Activated CD4-positive, alpha-beta T cell treated with anti-CD3 and anti-CD28 coated beads, Interleukin-2, amount 50 U/mL, for 24 hours (primary cell): ENCODE measurements around the gene MYADML2.

Experiments
- DNase-seq, 2 donors: peaks; one replicate each; pipeline ENCODE4 v3.0.0-alpha.2; 2020; ENCODE audit warnings: low read depth in 1 of 2, low spot score in 1 of 2

The MYADML2 gene

DNA sequence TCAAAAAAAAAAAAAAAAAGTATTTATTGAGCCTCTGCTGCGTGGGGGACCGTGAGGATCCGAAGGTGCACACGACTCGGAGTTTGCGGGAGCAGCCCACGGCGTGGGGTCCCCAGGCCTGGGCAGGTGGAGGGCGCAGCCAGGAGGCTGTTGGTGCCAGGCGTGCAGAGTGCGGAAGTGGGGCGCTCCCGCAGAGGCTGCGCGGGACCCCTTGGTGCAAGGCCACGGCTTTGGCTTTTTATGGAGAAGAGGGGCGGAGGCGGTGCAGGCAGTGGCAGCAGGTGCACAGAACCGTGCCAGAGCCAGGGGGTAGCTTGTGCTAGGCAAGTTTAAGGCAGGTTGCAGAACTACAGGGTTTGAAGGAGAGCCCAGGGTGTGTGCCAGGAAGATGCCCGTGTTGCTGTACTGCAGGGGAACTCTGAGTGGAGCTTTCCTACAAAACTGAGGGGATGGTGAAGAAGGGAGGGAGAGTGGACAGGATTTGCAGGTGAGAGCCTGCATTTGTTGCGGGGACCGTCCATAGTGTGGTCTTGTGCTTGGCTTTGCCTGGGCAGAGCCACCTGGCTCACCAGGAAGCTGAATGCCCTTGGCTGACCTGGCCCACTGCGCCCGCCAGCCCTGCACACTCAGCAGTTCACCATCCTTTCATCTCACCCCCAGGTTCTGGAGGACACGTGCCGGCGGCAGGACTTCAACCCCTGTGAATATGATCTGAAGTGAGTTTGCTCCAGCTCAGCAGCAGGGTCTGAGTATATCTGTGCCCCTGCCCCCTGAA is 31.7 kb upstream of the MYADML2 start:
- no peak for DNase-seq

DNA sequence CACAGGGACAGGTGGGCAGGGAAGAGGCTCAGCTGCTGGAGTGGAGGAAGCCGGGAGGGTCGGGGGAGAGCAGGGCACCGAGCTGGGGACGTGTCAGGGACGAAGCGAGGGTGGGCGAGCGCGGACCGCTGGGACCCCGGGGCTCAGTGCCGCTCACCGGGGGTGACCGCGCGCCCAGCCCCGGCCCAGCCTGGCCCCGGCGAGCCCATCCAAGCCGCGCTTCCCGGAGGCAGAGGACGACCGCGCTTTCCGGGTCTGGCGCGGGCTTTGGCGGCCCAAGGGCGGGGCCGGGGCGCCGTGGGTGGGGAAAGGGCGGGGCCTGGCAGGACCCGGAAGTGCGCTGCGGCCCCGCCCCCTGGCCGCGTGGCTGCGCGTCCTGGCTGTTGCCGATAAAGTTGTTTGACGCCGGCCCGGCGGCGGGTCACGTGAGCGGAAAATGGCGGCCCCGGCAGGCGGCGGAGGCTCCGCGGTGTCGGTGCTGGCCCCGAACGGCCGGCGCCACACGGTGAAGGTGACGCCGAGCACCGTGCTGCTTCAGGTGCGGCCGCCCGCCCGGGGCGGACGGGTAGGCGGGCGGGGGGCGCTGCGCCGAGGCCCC is 30.3 kb upstream of the MYADML2 start, which contains the start of gene ASPSCR1:
Gene ASPSCR1, plus strand, starts transcription at position 419 of the 598 bp plus-strand sequence. Its CDS starts 18 bp downstream, at position 437.
- DNase-seq: peak; percentile 86

DNA sequence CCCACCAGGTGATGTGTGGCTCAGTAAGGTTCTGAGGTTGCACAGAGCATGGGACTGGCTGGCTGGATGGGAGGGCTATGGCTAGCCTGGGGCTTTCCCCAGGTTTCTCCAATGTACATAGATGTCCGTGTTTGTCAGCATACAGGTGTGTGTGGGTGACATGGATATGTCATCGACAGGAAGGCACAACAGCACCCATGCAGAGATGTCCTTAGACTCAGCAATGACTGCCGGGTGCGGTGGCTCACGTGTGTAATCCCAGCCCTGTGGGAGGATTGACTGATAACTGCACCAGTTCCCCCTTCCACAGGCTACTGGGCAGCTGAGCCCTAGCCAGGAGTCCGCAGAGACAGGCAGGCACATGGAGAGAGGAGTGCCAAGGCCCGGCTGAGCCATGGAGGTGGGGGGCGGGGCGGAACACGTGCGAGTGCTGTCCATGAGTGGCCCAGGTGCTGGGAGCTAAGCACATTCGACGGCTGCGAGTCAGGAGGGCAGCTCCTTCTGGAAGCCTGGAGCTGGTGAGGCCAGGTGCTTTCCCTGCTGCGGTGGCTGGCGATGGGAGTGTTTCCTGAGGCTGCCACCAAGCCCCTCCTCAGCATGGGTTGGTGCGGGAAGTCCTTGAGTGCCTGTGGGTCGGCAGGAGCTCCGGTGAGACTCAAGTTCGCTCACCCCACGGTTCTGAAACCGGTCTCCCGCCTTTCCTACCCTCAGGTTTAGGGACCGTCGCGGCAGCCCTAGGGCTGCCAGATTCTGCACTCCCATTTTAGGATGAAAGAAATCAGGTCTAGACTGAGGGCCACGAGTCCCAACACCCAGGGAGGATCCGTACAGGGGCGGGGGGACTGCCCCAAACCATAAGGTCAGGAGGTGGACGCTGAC is 29.5 kb upstream of the MYADML2 start:
- peak in 1 of 2 donors; percentile 30 for DNase-seq

DNA sequence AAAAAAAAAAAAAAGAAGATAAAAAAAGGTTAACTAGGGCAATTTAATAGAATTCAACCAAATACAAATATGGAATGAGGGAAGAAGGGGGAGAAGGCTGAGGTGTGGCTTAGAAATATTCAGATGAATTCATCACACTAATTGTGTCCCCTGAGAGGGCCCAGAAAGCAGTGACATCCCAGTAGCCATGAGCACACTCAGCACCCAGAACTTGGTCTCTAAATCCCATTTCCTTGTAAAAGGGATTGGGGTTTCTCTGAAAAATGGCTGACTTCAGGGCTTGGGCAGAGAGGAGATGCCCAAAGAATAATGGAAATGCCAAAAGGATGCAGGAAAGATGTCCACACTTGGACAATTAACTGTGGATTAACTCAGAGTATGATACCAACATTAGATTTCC is 26.4 kb upstream of the MYADML2 start:
- no peak for DNase-seq

DNA sequence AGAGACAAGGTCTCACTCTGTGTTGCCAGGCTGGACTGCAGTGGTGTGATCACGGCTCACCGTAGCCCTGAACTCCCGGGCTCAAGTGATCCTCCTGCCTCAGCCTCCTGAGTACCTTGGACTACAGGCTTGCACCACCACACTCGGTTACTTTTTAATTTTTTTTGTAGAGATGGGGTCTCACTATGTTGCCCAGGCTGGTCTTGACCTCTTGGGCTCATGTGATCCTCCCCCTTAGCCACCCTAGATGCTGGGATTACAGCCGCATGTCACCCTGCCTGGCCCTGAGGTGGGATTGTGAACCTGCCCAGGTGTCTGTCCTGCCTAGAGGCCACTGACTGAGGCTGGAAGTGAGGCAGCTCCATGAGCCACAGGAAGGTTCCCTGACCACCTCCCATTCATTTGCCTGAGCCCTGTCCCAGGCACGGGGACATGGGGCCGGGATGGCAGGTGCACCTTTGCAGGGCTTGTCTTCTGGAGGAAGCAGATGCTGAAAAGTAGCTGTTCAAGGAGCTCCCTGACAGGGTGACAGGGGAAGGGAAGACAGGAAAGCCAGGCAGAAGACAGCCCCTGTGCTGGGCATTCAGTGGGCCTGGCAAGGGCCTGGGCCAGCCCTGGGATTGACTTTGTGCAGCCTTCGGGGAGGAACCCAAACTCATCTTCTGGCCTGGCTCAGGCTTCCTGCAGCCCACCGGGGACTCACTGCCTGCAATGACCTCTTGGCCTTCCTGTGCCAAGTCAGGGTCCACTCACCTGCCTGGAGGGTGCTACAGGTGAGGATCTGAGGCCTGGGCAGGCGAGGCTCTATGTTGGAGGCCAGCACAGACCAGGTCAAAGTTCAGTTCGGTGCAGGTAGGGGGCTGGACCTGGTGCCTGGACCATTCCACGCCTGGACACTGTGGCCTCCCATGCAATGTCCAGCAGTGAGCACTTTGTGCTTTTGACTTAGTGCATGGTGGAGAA is 22.1 kb upstream of the MYADML2 start:
- DNase-seq: no peak

DNA sequence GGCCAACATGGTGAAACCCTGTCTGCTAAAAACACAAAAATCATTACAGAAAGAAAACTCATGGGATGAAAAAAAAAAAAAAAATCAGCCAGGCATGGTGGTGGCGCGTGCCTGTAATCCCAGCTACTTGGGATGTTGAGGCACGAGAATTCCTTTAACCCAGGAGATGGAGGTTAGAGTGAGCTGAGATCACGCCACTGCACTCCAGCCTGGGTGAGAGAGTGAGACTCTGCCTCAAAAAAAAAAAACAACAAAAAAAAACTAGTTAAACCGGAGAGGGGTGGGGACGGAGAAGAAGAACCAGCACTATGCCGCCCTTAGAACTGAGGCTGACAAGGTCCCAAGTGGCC is 21.3 kb upstream of the MYADML2 start:
- DNase-seq: no peak

DNA sequence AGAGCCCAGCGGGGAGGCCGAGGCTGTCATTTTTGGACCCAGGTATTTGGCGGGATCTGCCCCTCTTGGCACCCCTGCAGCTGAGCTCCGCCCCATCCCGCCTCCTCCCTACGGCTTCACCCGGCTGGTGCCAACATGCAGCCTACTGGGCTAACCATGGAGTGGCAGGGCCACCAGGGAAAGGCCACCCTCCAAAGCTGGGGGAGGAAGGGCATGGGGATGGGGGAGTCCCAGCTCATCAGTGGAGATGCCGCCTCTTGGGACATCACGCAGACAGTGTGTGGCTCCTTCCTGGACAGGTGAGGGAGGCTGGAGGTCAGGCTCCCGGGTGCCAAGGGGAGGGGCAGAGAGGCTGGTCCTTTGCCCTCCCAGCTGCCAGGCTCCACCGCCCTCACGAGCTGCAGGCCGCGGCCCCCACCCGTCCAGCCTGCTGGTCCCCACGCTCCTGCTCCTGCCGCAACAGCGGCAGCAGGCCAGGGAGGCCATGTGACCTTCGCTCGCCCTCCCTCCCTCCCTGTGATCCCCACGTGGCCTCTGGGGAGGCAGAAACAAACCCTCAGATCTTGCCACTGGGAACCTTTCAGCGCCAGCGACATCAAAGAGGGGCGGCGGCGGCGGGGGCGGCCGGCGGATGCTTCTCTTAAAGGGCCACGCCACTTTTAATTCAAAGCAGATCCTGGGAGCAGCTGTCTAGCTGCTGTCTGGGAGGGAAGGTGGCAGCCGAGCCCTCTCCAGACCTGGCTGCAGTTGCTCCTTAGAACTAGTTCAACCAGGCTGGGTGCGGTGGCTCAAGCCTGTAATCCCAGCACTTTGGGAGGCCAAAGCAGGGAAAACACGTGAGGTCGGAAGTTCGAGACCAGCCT is 20.7 kb upstream of the MYADML2 start:
- peak; percentile 74 to 84 for DNase-seq

DNA sequence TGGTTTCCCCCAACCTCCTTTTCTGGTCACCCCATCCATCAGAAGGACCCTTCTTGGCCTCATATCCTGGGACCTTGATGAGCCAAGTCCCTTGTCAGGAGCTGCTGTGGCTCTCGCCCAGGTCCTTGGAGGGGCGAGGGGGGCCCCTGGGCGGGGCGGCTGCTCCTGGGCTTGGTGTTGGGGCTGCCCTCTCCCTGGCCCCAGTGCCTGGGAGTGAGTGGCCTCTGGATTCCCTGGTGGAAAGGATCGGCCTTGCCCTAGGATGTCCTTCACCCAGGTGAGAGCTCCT is 20.2 kb upstream of the MYADML2 start:
- DNase-seq: no peak

DNA sequence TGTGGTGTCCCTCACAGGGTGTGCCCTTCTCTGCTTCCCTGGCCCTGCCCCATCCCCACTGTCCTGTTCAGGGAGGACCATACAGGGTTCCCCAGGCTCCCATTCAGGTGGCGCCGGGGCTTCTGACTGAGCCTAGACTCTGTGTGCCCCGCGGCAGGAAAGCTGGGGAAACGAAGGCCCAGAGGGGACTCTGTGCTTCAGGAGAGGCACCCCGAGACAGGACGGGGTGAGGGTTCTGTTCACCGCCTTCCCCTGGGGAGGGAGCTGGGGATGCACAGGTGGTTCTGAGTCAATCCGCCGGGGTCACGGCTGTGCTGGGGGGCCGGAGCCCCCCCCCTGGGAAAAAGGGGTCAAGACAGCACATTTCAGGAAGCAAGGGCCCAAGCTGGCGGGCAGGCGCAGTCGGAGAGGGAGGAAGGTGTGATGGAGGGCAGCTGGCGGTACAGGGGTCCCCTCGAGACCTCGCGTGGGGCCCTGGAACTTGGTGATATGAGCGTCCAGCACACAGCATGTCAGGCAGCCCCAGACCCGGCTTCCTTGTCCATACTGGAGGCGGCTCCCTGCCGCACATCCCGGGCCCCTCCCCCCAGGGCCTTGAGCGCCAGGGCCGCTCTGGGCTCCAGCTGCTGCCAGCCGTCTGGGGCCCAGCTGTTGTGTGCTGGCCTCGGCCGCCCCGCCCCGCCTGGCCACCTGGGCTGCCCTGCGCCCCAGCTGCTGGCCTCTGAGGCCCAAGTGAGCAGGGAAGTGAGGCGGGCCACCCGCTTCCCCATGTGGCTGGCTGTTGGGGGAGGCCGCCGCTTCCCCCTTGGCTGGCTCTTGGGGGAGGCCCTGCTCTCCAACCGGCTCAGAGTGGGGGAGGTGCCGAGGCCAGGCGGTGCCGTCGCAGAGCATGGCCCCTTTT is 19.6 kb upstream of the MYADML2 start:
- no peak for DNase-seq

DNA sequence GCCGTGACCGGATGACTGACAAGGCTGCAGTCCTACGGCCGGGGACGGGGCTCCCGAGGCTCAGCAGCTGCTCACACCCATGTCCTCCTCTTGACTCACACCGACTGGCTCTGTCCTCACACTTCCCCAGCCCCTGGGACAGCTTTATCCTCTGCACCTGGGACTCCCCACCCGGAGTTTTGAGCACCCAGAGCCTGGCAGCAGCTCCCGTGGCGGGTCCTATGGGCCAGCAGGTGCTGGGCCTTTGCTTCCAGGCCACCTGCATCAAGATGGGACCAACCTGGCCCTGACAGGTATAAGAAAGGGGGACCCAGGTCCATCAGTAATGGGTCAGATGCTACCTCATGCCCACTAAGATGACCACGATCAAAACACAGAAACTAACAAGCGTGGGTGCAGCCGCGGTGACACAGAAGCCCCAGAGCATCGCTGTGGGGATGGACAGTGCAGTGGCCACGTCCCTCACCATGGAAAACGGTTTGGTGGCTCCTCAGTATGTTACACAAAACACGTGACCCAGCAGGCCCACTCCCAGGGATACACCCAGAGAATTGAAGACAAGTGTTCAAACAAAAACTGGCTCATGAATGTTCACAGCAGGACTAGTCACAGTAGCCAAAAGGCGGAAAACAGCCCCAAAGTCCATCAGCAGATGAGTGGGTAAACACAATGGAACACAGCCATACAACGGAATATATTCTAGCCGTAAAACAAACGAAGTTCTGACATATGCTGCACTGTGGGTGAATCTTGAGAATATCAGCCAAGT is 17.2 kb upstream of the MYADML2 start:
- DNase-seq: no peak

DNA sequence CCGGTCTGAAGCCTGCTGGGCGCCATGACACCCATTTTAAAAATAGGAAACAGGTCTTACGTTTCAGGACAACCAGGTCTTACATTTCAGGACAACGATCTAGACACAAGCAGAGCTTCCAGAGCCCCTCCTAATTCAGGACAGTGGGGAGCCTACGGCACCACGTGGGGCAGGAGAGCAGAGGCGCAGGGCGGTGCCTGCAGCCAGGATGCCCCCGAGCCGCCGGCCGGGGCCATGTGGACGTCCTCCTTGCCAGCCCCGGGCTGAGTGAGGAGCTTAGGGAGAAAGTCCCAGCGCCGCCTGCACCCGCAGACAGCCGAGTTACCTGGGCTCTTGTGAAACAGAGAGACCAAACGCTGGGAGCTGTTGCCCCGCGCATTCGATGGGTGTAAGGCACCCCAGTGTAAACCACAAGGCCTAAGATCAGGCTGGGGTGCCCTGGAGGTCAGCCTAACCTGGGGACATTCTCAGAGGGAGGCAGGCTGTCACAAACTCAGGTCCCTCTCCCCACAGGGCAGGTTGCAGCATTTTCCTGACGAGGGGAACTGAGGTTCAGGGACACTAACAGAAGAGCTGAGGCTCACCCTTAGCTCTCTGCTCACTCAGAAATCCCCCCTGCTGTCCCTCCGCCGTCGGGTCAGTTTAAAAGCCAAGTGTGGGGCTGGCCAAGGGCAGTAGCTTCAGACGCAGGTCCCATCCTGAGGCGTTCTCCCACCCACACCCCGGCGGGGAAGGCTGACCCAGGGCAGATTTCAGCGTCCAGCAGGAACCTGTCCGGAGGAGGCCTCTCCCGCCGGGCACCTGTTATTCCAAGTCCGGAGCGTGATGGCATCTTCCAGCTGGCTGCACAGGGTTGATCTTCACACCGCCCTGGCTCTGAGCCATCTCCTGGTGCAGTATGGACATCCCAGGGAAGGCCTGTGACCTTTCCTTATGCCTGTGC is 15.7 kb upstream of the MYADML2 start:
- no peak for DNase-seq

DNA sequence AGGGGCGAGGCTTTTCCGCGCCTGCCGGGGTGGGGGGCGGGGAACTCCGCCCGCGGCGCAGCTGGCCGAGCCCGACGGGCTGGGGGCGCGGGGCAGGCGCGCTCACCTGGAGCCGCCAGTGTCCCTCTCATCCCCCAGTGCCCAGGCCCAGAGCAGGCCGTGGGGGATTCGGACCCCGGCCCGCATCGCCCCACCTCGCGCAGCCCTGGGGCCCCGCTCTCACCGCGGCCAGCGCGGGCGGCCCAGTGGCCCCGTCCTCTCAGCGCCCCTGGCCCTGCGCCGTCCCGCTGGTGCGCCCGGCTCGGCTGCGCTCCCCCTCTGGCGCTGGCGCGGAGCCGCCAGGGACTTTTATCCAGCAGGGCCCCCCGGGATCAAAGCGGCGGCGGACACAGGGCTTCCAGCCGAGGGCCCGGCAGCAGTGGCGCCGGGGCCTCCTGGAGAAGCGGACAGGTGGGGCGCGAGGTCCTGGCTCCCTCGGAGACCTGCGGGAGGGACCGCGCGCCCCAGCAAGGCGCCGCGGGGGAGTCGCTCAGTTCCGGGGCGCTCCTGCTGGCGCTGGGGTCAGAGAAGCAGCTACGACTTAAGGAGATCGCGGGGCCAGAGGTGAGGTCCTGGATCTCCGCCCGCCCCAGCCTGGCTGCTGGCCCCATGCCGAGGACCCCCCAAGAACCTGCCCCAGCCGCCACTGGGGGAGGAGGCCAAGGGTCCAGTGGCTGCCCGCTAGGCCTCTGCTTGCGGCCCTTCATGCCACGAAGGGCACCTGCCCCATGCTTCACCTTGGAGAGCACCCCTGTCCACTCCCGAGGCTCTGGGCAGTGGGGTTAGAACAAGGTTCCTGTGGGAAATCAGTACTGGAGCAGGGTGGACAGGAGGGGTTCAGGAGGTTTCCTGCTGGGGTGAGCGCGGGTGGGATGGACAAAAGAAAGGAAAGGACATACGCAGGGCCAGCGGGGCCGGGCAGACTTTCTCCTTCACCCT is 14.8 kb upstream of the MYADML2 start:
- no peak for DNase-seq

DNA sequence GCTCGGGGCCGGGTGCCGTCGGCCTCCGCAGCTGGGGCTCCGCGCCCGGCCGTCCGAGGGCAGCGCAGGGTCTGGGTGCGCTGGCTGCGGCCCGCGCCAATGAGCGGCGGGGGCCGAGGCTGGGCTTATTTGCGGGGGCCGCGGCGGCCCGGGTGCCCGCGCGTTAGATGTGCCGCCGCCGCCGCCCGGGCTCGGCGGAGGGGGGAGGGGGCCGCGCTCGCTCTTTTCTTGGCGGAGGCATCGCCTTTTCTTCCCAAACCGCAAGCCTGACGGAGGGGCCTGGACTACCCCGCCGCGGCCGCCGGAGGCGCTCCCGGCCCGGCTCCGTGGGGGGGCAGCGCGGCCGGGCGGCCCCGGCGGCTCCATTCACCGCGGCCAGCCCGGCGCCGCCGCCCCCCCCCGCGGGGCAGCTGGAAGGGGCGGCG is 14.1 kb upstream of the MYADML2 start, which contains the start of gene NOTUM:
Gene NOTUM, minus strand, starts transcription at position 101 of the 425 bp plus-strand sequence. CDS start 278 bp downstream, outside the sequence.
- DNase-seq: no peak

DNA sequence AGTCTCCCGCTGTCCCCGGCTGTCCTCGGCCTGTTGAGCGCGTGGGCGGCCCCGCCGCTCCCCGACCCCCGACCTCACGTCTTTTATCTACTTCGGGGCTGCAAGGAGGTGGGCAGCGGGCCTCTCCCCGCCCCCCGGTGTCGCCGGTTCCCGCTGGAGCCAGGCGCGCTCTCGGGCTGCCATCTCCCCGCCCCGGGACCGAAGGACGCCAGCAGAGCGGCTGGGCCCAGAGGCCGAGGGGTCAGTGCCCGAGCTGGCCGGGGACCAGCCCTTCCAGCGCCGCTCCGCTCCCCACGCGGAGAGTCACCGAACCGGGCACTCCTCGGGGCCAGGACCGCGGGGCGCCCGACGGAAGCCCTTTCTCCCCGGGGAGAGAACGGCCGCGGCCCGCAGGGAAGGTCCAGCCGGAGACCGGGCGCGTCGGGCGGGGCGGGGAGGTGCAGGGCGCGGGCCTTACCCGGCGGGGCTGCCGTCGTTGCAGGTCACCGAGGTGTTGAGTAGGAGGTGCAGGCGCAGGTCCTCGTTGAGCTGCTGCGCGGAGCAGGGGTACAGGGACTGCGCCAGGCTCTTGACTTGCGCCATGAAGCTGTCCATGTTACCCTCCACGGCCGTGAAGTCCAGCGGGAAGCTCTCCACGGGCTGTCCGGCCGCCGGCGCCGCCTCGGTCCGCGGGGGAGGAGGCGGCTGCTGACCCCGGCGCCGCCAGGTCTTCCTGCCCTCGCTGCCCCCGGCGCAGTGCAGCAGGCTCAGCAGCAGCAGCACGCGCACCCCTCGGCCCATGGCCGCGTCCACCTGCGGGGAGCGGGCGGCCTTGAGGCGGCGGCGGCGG is 13.3 kb upstream of the MYADML2 start:
- no peak for DNase-seq
